H9 (cell line): ENCODE data around the gene MB. TPM values are rescaled to one million over a fixed set of nuclear protein-coding genes. Genes with fewer than 3 reads are reported as not detected.
A peak's percentile ranks its signal among the peaks of the same experiment; 100 is the strongest.

Experiments
- DNase-seq: peaks from one replicate; pipeline ENCODE4 v3.0.0-alpha.2; 2017
- H2AFZ ChIP-seq: one replicate; pipeline ENCODE4 v1.6.1; 2013; ENCODE audit warnings: mild to moderate bottlenecking, low read length, control low read depth, moderate library complexity
- H2AK5ac ChIP-seq: 2 replicates; pipeline ENCODE4 v1.6.1; 2013; ENCODE audit warnings: low read length, control low read depth, mixed read lengths; ENCODE audit not compliant: insufficient read length
- H2BK120ac ChIP-seq: one replicate; pipeline ENCODE4 v1.6.1; 2013; ENCODE audit warnings: low read depth, mild to moderate bottlenecking, low read length, control low read depth, inconsistent platforms; ENCODE audit not compliant: poor library complexity, severe bottlenecking
- H2BK12ac ChIP-seq: 2 replicates; pipeline ENCODE4 v1.6.1; 2013; ENCODE audit warnings: low read length, control low read depth, mixed read lengths, low read depth; ENCODE audit not compliant: insufficient read length
- H2BK15ac ChIP-seq: 2 replicates; pipeline ENCODE4 v1.6.1; 2013; ENCODE audit warnings: low read depth, low read length, control low read depth
- H2BK20ac ChIP-seq: one replicate; pipeline ENCODE4 v1.6.1; 2013; ENCODE audit warnings: low read depth, mild to moderate bottlenecking, low read length, control low read depth, inconsistent platforms; ENCODE audit not compliant: poor library complexity, severe bottlenecking
- H2BK5ac ChIP-seq: 2 replicates; pipeline ENCODE4 v1.6.1; 2013; ENCODE audit warnings: low read length, control low read depth, mixed read lengths; ENCODE audit not compliant: insufficient read length
- H3K14ac ChIP-seq: 2 replicates; pipeline ENCODE4 v1.6.1; 2013; ENCODE audit warnings: low read length, control low read depth; ENCODE audit not compliant: insufficient read depth
- H3K18ac ChIP-seq: 2 replicates; pipeline ENCODE4 v1.6.1; 2013; ENCODE audit warnings: low read depth, mild to moderate bottlenecking, mixed read lengths, low read length, control low read depth; ENCODE audit not compliant: insufficient read length
- H3K23ac ChIP-seq: 2 replicates; pipeline ENCODE4 v1.6.1; 2013; ENCODE audit warnings: low read length, control low read depth, mixed read lengths, low read depth; ENCODE audit not compliant: insufficient read length
- H3K23me2 ChIP-seq: 2 replicates; pipeline ENCODE4 v1.6.1; 2013; ENCODE audit warnings: low read depth, mild to moderate bottlenecking, mixed read lengths, low read length, control low read depth; ENCODE audit not compliant: insufficient read length, poor library complexity, severe bottlenecking
- H3K27ac ChIP-seq: 2 replicates; pipeline ENCODE4 v1.5.1; 2013; ENCODE audit warnings: low read length, control low read depth, mixed read lengths, low read depth; ENCODE audit not compliant: insufficient read length
- H3K27me3 ChIP-seq: 2 replicates; pipeline ENCODE4 v1.6.1; 2013; ENCODE audit warnings: low read length, control low read depth, inconsistent platforms; ENCODE audit not compliant: insufficient read depth
- H3K4ac ChIP-seq: 2 replicates; pipeline ENCODE4 v1.6.1; 2013; ENCODE audit warnings: low read depth, mild to moderate bottlenecking, control low read depth, inconsistent platforms, low read length, moderate library complexity
- H3K4me1 ChIP-seq: 2 replicates; pipeline ENCODE4 v1.6.1; 2013; ENCODE audit warnings: low read length, control low read depth, inconsistent platforms; ENCODE audit not compliant: insufficient read depth
- H3K4me2 ChIP-seq: 2 replicates; pipeline ENCODE4 v1.6.1; 2013; ENCODE audit warnings: low read length, control low read depth, mixed read lengths; ENCODE audit not compliant: insufficient read length, insufficient read depth
- H3K56ac ChIP-seq: 2 replicates; pipeline ENCODE4 v1.6.1; 2013; ENCODE audit warnings: low read depth, mild to moderate bottlenecking, mixed read lengths, low read length, control low read depth; ENCODE audit not compliant: insufficient read length
- H3K79me1 ChIP-seq: 2 replicates; pipeline ENCODE4 v1.6.1; 2013; ENCODE audit warnings: low read depth, mild to moderate bottlenecking, moderate library complexity, low read length, control low read depth, inconsistent platforms; ENCODE audit not compliant: insufficient read depth, poor library complexity, severe bottlenecking
- H3K79me2 ChIP-seq: 2 replicates; pipeline ENCODE4 v1.6.1; 2013; ENCODE audit warnings: low read length, control low read depth, inconsistent platforms; ENCODE audit not compliant: insufficient read depth
- H3K9ac ChIP-seq: 2 replicates; pipeline ENCODE4 v1.6.1; 2013; ENCODE audit warnings: low read length, control low read depth, mixed read lengths; ENCODE audit not compliant: insufficient read length; ENCODE audit errors: extremely low read depth
- H3K9me3 ChIP-seq: one replicate; pipeline ENCODE4 v1.6.1; 2013; ENCODE audit warnings: low read depth, low read length, inconsistent platforms; ENCODE audit not compliant: control insufficient read depth
- H3T11ph ChIP-seq: one replicate; pipeline ENCODE4 v1.6.1; 2013; ENCODE audit warnings: mild to moderate bottlenecking, low read length, control low read depth, inconsistent platforms
- H4K20me1 ChIP-seq: one replicate; pipeline ENCODE4 v1.6.1; 2013; ENCODE audit not compliant: control insufficient read depth, insufficient read length, insufficient read depth
- H4K5ac ChIP-seq: 2 replicates; pipeline ENCODE4 v1.6.1; 2013; ENCODE audit warnings: low read depth, mild to moderate bottlenecking, mixed read lengths, low read length, control low read depth; ENCODE audit not compliant: insufficient read length
- H4K8ac ChIP-seq: replicated peaks from 2 replicates; pipeline ENCODE4 v1.6.1; 2013; ENCODE audit warnings: low read length, control low read depth, mixed read lengths, low read depth; ENCODE audit not compliant: insufficient read length
- H4K91ac ChIP-seq: 2 replicates; pipeline ENCODE4 v1.6.1; 2013; ENCODE audit warnings: low read depth, mild to moderate bottlenecking, moderate library complexity, mixed read lengths, low read length, control low read depth; ENCODE audit not compliant: insufficient read length
- H3K27ac Mint-ChIP-seq, 3 experiments: 2 replicates in 2 of 3; 3 replicates in 1 of 3; pipeline ENCODE4 v1.8.0; 2020 to 2021; ENCODE audit warnings: mixed read lengths in 3 of 3, mild to moderate bottlenecking in 1 of 3, moderate library complexity in 1 of 3
- H3K27me3 Mint-ChIP-seq: 2 replicates; pipeline ENCODE4 v1.8.0; 2021; ENCODE audit warnings: low read depth, mild to moderate bottlenecking, moderate library complexity, mixed read lengths
- H3K36me3 Mint-ChIP-seq, 3 experiments: 2 replicates in 2 of 3; 3 replicates in 1 of 3; pipeline ENCODE4 v1.8.0; 2020 to 2021; ENCODE audit warnings: low read depth in 3 of 3, mixed read lengths in 3 of 3; ENCODE audit not compliant: insufficient read depth in 1 of 3
- H3K4me1 Mint-ChIP-seq, 2 experiments: 2 replicates each; pipeline ENCODE4 v1.8.0; 2020; ENCODE audit warnings: mixed read lengths in 2 of 2
- H3K4me3 Mint-ChIP-seq, 2 experiments: 2 replicates in 1 of 2; 3 replicates in 1 of 2; pipeline ENCODE4 v1.8.0; 2020 to 2021; ENCODE audit warnings: mild to moderate bottlenecking in 2 of 2, mixed read lengths in 2 of 2, moderate library complexity in 1 of 2
- H3K9me3 Mint-ChIP-seq, 2 experiments: 2 replicates in 1 of 2; 3 replicates in 1 of 2; pipeline ENCODE4 v1.8.0; 2020; ENCODE audit warnings: mild to moderate bottlenecking in 2 of 2, mixed read lengths in 2 of 2, moderate library complexity in 1 of 2
- WGBS: extraction: QIAGEN DNeasy Blood & Tissue Kit; methylation state at CpG from one replicate; pipeline ENCODE4 v1.1.7; 2013; ENCODE audit warnings: missing lambda C conversion rate, low lambda C conversion rate, mixed read lengths; ENCODE audit not compliant: insufficient read length; ENCODE audit errors: extremely low coverage; 5-methylcytosine and 5-hydroxymethylcytosine counted together
- total RNA-seq: library from RNA; stranded (reverse); gene quantifications from 2 replicates; pipeline ENCODE4 v1.2.1, GENCODE V29; 2021
- TF ChIP-seq, protein P1 (sequence below): fragments of 200-600 bp; sonication (generic); conservative IDR thresholded peaks from 3 replicates; pipeline ENCODE4 v1.8.0; 2021; ENCODE audit warnings: antibody characterized with exemption, mild to moderate bottlenecking

The MB gene
- total RNA-seq, 1 experiment from 2014 or later, result 0.55 TPM

- H3K23ac ChIP-seq, result no peak overlapping the region
- H2BK12ac ChIP-seq, result no peak overlapping the region
- H3K4ac ChIP-seq, result no peak overlapping the region
- H3K79me1 ChIP-seq, result no peaks in the 10 kb centered on the region
- H3K4me2 ChIP-seq, result no peak overlapping the region
- TF ChIP-seq, protein P1, sequence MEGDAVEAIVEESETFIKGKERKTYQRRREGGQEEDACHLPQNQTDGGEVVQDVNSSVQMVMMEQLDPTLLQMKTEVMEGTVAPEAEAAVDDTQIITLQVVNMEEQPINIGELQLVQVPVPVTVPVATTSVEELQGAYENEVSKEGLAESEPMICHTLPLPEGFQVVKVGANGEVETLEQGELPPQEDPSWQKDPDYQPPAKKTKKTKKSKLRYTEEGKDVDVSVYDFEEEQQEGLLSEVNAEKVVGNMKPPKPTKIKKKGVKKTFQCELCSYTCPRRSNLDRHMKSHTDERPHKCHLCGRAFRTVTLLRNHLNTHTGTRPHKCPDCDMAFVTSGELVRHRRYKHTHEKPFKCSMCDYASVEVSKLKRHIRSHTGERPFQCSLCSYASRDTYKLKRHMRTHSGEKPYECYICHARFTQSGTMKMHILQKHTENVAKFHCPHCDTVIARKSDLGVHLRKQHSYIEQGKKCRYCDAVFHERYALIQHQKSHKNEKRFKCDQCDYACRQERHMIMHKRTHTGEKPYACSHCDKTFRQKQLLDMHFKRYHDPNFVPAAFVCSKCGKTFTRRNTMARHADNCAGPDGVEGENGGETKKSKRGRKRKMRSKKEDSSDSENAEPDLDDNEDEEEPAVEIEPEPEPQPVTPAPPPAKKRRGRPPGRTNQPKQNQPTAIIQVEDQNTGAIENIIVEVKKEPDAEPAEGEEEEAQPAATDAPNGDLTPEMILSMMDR, result no peak
- H4K20me1 ChIP-seq, result no peaks in the 10 kb centered on the region
- H3K4me1 ChIP-seq, result peaks cover 9% of the 10 kb centered on the region; the same call in 1 of the 2 replicates
- no peak overlapping the region for H2BK5ac ChIP-seq
- Mint-ChIP-seq H3K27ac (peak overlapping the region in 1 of 3 experiments; percentile 18; a peak in 1 of 7 replicates), H3K27me3 (peaks cover 21% of the 10 kb centered on the region), H3K9me3 (no peaks in the 10 kb centered on the region), H3K36me3 (no peaks in the 10 kb centered on the region), H3K4me3 (no peak overlapping the region), H3K4me1 (peaks cover 25 to 30% of the 10 kb centered on the region in 2 experiments)
- H4K91ac ChIP-seq, result no peak overlapping the region
- H3K27ac ChIP-seq, result no peak overlapping the region
- no peak overlapping the region for H3K56ac ChIP-seq
- H3K79me2 ChIP-seq, result no peaks in the 10 kb centered on the region
- no CpG with 5 or more reads among the region's 7 CpGs for WGBS
- H2AK5ac ChIP-seq, result no peak overlapping the region
- H3K9me3 ChIP-seq, result no peaks in the 10 kb centered on the region
- H3K14ac ChIP-seq, result no peak overlapping the region
- H3T11ph ChIP-seq, result no peak overlapping the region
- H3K18ac ChIP-seq, result no peak overlapping the region
- no peak overlapping the region for H2BK20ac ChIP-seq
- H3K9ac ChIP-seq, result no peak overlapping the region
- DNase-seq, result no peak
- no peak overlapping the region for H2BK15ac ChIP-seq
- no peak overlapping the region for H2BK120ac ChIP-seq
- H2AFZ ChIP-seq, result no peak overlapping the region
- no peaks in the 10 kb centered on the region for H3K23me2 ChIP-seq
- no peak overlapping the region for H4K5ac ChIP-seq
- H4K8ac ChIP-seq, result no peak overlapping the region
- H3K27me3 ChIP-seq, result no peaks in the 10 kb centered on the region
Observed at GRCh38 chr22:35563211-35563610, 53.9 kb downstream of the MB start.
